Astrocyte (in vitro differentiated cells and primary cell): ENCODE data around the gene RBM20. TPM values are rescaled to one million over a fixed set of nuclear protein-coding genes. Genes with fewer than 3 reads are reported as not detected.

Experiments used
- DNase-seq: peaks from one replicate; pipeline ENCODE4 v3.0.0-alpha.2; 2010; ENCODE audit warnings: low read depth
- FAIRE-seq: peaks from 2 replicates; lab custom pipeline; 2011; peaks lifted over from hg19 to GRCh38; lab: Jason Lieb, UNC
- H2AFZ ChIP-seq: 2 replicates; pipeline ENCODE4 v1.6.0; 2012; ENCODE audit warnings: low read depth, low read length, inconsistent platforms
- H3K27ac ChIP-seq: 2 replicates; pipeline ENCODE4 v1.5.1; 2011; ENCODE audit warnings: low read depth, low read length, inconsistent platforms
- H3K27me3 ChIP-seq: 2 replicates; pipeline ENCODE4 v1.6.0; 2011; ENCODE audit warnings: low read length, inconsistent platforms; ENCODE audit not compliant: insufficient read depth
- H3K36me3 ChIP-seq: 2 replicates; pipeline ENCODE4 v1.5.1; 2011; ENCODE audit warnings: low read length, inconsistent platforms; ENCODE audit not compliant: insufficient read depth
- H3K4me1 ChIP-seq: 2 replicates; pipeline ENCODE4 v1.5.1; 2011; ENCODE audit warnings: low read length, inconsistent platforms; ENCODE audit not compliant: insufficient read depth
- H3K4me2 ChIP-seq: 2 replicates; pipeline ENCODE4 v1.6.0; 2012; ENCODE audit warnings: low read length, inconsistent platforms
- H3K4me3 ChIP-seq: 2 replicates; pipeline ENCODE4 v1.5.1; 2011; ENCODE audit warnings: low read depth, mild to moderate bottlenecking, low read length, inconsistent platforms; ENCODE audit not compliant: insufficient read depth
- H3K79me2 ChIP-seq: 2 replicates; pipeline ENCODE4 v1.6.0; 2012; ENCODE audit warnings: mild to moderate bottlenecking, low read length, inconsistent platforms; ENCODE audit not compliant: insufficient read depth
- H3K9ac ChIP-seq: 2 replicates; pipeline ENCODE4 v1.6.0; 2012; ENCODE audit warnings: mild to moderate bottlenecking, low read length, inconsistent platforms
- H3K9me3 ChIP-seq: 2 replicates; pipeline ENCODE4 v1.5.1; 2012; ENCODE audit warnings: low read depth, mild to moderate bottlenecking, low read length, inconsistent platforms; ENCODE audit not compliant: insufficient read depth
- H4K20me1 ChIP-seq: 2 replicates; pipeline ENCODE4 v1.6.0; 2012; ENCODE audit warnings: low read length, inconsistent platforms; ENCODE audit not compliant: insufficient read depth
- H3K27ac Mint-ChIP-seq: one replicate; pipeline ENCODE4 v1.8.0; 2021; ENCODE audit warnings: mild to moderate bottlenecking, mixed read lengths; ENCODE audit not compliant: unreplicated experiment
- H3K27me3 Mint-ChIP-seq: one replicate; pipeline ENCODE4 v1.8.0; 2021; ENCODE audit warnings: low read depth, mixed read lengths; ENCODE audit not compliant: unreplicated experiment
- H3K36me3 Mint-ChIP-seq: one replicate; pipeline ENCODE4 v1.8.0; 2021; ENCODE audit warnings: low read depth, mixed read lengths; ENCODE audit not compliant: unreplicated experiment
- H3K4me1 Mint-ChIP-seq: one replicate; pipeline ENCODE4 v1.8.0; 2021; ENCODE audit warnings: low read depth, mixed read lengths; ENCODE audit not compliant: unreplicated experiment
- H3K4me3 Mint-ChIP-seq: one replicate; pipeline ENCODE4 v1.8.0; 2021; ENCODE audit warnings: mild to moderate bottlenecking, moderate library complexity, mixed read lengths; ENCODE audit not compliant: unreplicated experiment
- H3K9me3 Mint-ChIP-seq: one replicate; pipeline ENCODE4 v1.8.0; 2021; ENCODE audit warnings: mild to moderate bottlenecking, mixed read lengths; ENCODE audit not compliant: unreplicated experiment
- CTCF ChIP-seq: IDR thresholded peaks from 2 replicates; pipeline ENCODE4 v1.5.1; 2011; ENCODE audit warnings: low read depth, mild to moderate bottlenecking, inconsistent platforms, low read length, moderate library complexity; ENCODE audit not compliant: insufficient read depth
- EZH2 ChIP-seq: IDR thresholded peaks from 2 replicates; pipeline ENCODE4 v1.6.1; 2012; ENCODE audit warnings: mild to moderate bottlenecking, low read length, inconsistent platforms; ENCODE audit not compliant: insufficient read depth
- total RNA-seq: library from RNA; stranded (reverse); gene quantifications from 2 replicates; pipeline ENCODE4 v1.2.1, GENCODE V29; 2021

Gene RBM20
- total RNA-seq, 1 donor from 2014 or later, result 1.5 TPM

GRCh38 chr10:110837418-110838171 is 193.5 kb downstream of the RBM20 start:
- no peak overlapping the region for H3K4me3 ChIP-seq
- no peaks in the 10 kb centered on the region for H3K79me2 ChIP-seq
- Mint-ChIP-seq H3K27ac (no peak overlapping the region), H3K4me1 (peaks cover 2% of the 10 kb centered on the region), H3K4me3 (no peak overlapping the region), H3K9me3 (no peaks in the 10 kb centered on the region), H3K27me3 (no peaks in the 10 kb centered on the region), H3K36me3 (peaks cover 2% of the 10 kb centered on the region)
- no peak overlapping the region for H3K27ac ChIP-seq
- no peak overlapping the region for H3K9ac ChIP-seq
- FAIRE-seq (no peak), DNase-seq (no peak)
- TF ChIP-seq CTCF (no peak), EZH2 (no peak)
- H2AFZ ChIP-seq, result no peak overlapping the region
- H3K36me3 ChIP-seq, result no peaks in the 10 kb centered on the region
- H3K4me1 ChIP-seq, result no peaks in the 10 kb centered on the region
- no peaks in the 10 kb centered on the region for H3K9me3 ChIP-seq
- H3K27me3 ChIP-seq, result no peaks in the 10 kb centered on the region
- H4K20me1 ChIP-seq, result no peaks in the 10 kb centered on the region
- H3K4me2 ChIP-seq, result no peak overlapping the region

GRCh38 chr10:110840225-110840922 is 196.2 kb downstream of the RBM20 start:
- H3K36me3 Mint-ChIP-seq, result no peaks in the 10 kb centered on the region
- Histone ChIP-seq H3K4me3 (no peak overlapping the region), H3K4me1 (no peaks in the 10 kb centered on the region), H3K4me2 (no peak overlapping the region), H3K9ac (no peak overlapping the region), H4K20me1 (no peaks in the 10 kb centered on the region), H3K27me3 (no peaks in the 10 kb centered on the region), H2AFZ (no peak overlapping the region), H3K36me3 (no peaks in the 10 kb centered on the region), H3K9me3 (no peaks in the 10 kb centered on the region), H3K27ac (no peak overlapping the region), H3K79me2 (no peaks in the 10 kb centered on the region)
- H3K9me3 Mint-ChIP-seq, result no peaks in the 10 kb centered on the region
- H3K4me1 Mint-ChIP-seq, result no peaks in the 10 kb centered on the region
- no peak for FAIRE-seq
- H3K4me3 Mint-ChIP-seq, result no peak overlapping the region
- H3K27me3 Mint-ChIP-seq, result peaks cover 3% of the 10 kb centered on the region
- DNase-seq, result no peak
- no peak for TF ChIP-seq CTCF
- no peak for TF ChIP-seq EZH2
- H3K27ac Mint-ChIP-seq, result no peak overlapping the region

GRCh38 chr10:110840923-110841428 is 196.8 kb downstream of the RBM20 start:
- H3K27me3 ChIP-seq, result no peaks in the 10 kb centered on the region
- no peaks in the 10 kb centered on the region for H3K9me3 Mint-ChIP-seq
- H3K27ac Mint-ChIP-seq, result no peak overlapping the region
- no peak overlapping the region for H3K9ac ChIP-seq
- H3K36me3 ChIP-seq, result no peaks in the 10 kb centered on the region
- no peak for FAIRE-seq
- TF ChIP-seq EZH2 (no peak), CTCF (no peak)
- H3K27ac ChIP-seq, result no peak overlapping the region
- peaks cover 5% of the 10 kb centered on the region for H3K27me3 Mint-ChIP-seq
- no peaks in the 10 kb centered on the region for H3K36me3 Mint-ChIP-seq
- no peak overlapping the region for H2AFZ ChIP-seq
- H3K4me3 ChIP-seq, result no peak overlapping the region
- H3K4me1 Mint-ChIP-seq, result no peaks in the 10 kb centered on the region
- H3K4me2 ChIP-seq, result no peak overlapping the region
- no peak for DNase-seq
- no peaks in the 10 kb centered on the region for H3K79me2 ChIP-seq
- H3K9me3 ChIP-seq, result no peaks in the 10 kb centered on the region
- no peaks in the 10 kb centered on the region for H3K4me1 ChIP-seq
- H3K4me3 Mint-ChIP-seq, result no peak overlapping the region
- no peaks in the 10 kb centered on the region for H4K20me1 ChIP-seq
